ENCODE measurements around the gene ALK. TPM values are rescaled to one million over a fixed set of nuclear protein-coding genes. Genes with fewer than 3 reads are reported as not detected.

The ALK gene
- total RNA-seq, 2 donors from 2014 or later = 0.19 TPM; not detected in 1

- Histone ChIP-seq H3K9ac (ENCODE audit: low read depth in 2 of 2, low read length in 2 of 2) (no peak overlapping the region), H3K9me3 (no peaks in the 10 kb centered on the region), H3K4me1 (no peaks in the 10 kb centered on the region), H3K36me3 (no peaks in the 10 kb centered on the region), H3K27ac (no peak overlapping the region), H3K27me3 (no peaks in the 10 kb centered on the region), H3K4me3 (no peak overlapping the region)
- DNase-seq = no peak
- intact Hi-C loops (cut with DNase I) = no loop called here
- TF ChIP-seq CTCF (IDR thresholded peaks at IDR 0.05) = no peak
Measured at GRCh38 chr2:29270701-29271121, 650.7 kb downstream of the ALK start.

- no peak for TF ChIP-seq CTCF (IDR thresholded peaks at IDR 0.05)
- no peak for DNase-seq
- Histone ChIP-seq H3K4me3 (no peak overlapping the region), H3K27ac (no peak overlapping the region), H3K9ac (ENCODE audit: low read depth in 2 of 2, low read length in 2 of 2) (no peak overlapping the region), H3K27me3 (no peaks in the 10 kb centered on the region), H3K9me3 (no peaks in the 10 kb centered on the region), H3K4me1 (no peaks in the 10 kb centered on the region), H3K36me3 (no peaks in the 10 kb centered on the region)
- intact Hi-C loops (cut with DNase I) = no loop called here
Measured at GRCh38 chr2:29269765-29270109, 651.6 kb downstream of the ALK start.

- Histone ChIP-seq H3K9me3 (no peaks in the 10 kb centered on the region), H3K4me1 (no peaks in the 10 kb centered on the region), H3K27me3 (no peaks in the 10 kb centered on the region), H3K9ac (ENCODE audit: low read depth in 2 of 2, low read length in 2 of 2) (no peak overlapping the region), H3K27ac (no peak overlapping the region), H3K36me3 (no peaks in the 10 kb centered on the region), H3K4me3 (no peak overlapping the region)
- intact Hi-C loops (cut with DNase I) = no loop called here
- no peak for DNase-seq
- TF ChIP-seq CTCF (IDR thresholded peaks at IDR 0.05) = no peak
Measured at GRCh38 chr2:29269095-29269764, 652.2 kb downstream of the ALK start.

- Histone ChIP-seq H3K27ac (no peak overlapping the region), H3K9me3 (no peaks in the 10 kb centered on the region), H3K36me3 (no peaks in the 10 kb centered on the region), H3K4me3 (no peak overlapping the region), H3K9ac (ENCODE audit: low read depth in 2 of 2, low read length in 2 of 2) (no peak overlapping the region), H3K4me1 (no peaks in the 10 kb centered on the region), H3K27me3 (no peaks in the 10 kb centered on the region)
- intact Hi-C loops (cut with DNase I) = no loop called here
- DNase-seq = no peak
- no peak for TF ChIP-seq CTCF (IDR thresholded peaks at IDR 0.05)
Measured at GRCh38 chr2:29267720-29268119, 653.7 kb downstream of the ALK start.

- Histone ChIP-seq H3K36me3 (no peaks in the 10 kb centered on the region), H3K4me1 (no peaks in the 10 kb centered on the region), H3K4me3 (no peak overlapping the region), H3K27ac (no peak overlapping the region), H3K9me3 (no peaks in the 10 kb centered on the region), H3K9ac (ENCODE audit: low read depth in 2 of 2, low read length in 2 of 2) (no peak overlapping the region), H3K27me3 (no peaks in the 10 kb centered on the region)
- intact Hi-C loops (cut with DNase I) = no loop called here
- DNase-seq = no peak
- no peak for TF ChIP-seq CTCF (IDR thresholded peaks at IDR 0.05)
Measured at GRCh38 chr2:29263886-29264285, 657.5 kb downstream of the ALK start.

Data from colonic mucosa (tissue), 4 donors.